HEK293T (cell line): ENCODE results near the gene ISCA1.

ENCODE experiments used
- CTBP1 ChIP-seq: fragments of 450-650 bp; IDR thresholded peaks from 2 replicates; pipeline ENCODE4 v1.6.1; 2016; ENCODE audit warnings: borderline replicate concordance
- ELF4 ChIP-seq: fragments of 450-650 bp; IDR thresholded peaks from 2 replicates; pipeline ENCODE4 v1.6.1; 2017; ENCODE audit warnings: antibody characterized with exemption
- SUZ12 ChIP-seq: fragments of 450-650 bp; IDR thresholded peaks from 2 replicates; pipeline ENCODE4 v1.6.1; 2016; ENCODE audit warnings: mild to moderate bottlenecking
- TARDBP ChIP-seq: fragments of 450-650 bp; IDR thresholded peaks from 2 replicates; pipeline ENCODE4 v1.6.1; 2016

DNA sequence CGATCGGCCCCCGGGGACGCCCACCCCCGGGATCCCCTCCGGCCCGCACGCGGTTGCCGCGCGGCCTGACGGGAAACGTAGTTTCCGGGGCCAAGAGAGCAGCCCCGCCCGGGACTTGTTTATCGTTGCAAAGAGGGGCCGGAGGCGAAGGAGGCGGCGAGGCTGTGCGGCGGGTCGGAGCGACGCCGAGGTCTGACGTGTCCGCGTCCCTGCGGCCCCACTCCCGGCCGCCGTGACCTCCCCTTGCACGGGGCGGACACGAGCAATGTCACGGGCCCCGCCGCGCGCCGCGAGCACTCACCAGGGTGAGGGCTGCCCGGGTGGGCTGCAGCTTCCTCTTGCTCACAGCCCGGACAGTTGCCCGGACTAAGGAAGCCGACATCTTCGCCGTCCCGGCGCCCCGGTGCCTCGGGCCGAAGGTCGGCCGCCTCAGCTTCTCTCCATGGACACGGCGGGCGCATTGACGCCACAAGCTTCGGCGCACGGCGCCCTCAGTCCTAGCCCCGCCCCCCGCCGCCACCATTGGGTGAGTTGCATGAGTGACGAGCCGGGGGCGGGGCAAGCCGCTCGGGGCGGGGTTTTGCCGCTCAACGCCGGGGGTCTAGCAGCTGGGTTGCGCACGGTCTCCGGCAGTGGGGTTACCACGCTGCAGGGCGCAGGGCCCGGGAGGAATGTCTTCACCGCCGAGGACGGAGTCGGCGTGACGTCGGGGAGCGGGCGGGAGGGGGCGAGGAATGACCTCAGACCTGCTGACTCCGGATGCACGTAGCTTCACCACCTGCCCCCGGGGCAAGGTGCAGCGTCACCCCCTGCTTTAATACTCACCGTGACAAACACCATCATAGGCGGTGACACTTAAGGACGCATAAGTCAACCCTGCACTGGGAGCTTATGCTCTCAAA lies at the start of gene ISCA1:
- TF ChIP-seq CTBP1 = no peak
- TF ChIP-seq ELF4 = 0 out of 2 replicates have a peak, but pooled peaks have one; percentile 11
- TF ChIP-seq TARDBP = no peak
- no peak for TF ChIP-seq SUZ12
